Activated gamma-delta T cell (primary cell): ENCODE measurements around the gene LRMDA.

Experiments
- DNase-seq: peaks from one replicate; lab custom pipeline; 2025; lab: John Stamatoyannopoulos, UW

The LRMDA gene

DNA sequence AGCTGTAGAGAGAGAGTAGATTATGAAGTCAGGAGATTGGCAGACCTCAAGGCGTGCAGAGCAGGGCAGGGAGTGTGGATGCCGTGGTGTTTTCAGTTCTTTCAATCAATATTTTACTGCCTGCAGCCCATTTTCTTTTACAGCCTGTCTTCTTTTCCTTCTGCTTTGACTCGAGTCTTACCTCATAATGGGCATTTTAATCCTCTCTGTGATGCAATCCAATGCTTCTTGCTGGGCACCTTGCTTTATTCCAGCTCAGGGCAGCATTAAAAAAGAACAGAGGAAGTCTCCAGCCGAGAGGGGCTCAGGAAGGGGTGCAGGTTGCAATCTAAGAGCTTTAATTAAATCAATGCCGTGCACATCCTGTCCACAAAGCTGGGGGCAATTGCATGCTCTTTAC, 839.0 kb downstream of the LRMDA start:
- DNase-seq, result no peak

DNA sequence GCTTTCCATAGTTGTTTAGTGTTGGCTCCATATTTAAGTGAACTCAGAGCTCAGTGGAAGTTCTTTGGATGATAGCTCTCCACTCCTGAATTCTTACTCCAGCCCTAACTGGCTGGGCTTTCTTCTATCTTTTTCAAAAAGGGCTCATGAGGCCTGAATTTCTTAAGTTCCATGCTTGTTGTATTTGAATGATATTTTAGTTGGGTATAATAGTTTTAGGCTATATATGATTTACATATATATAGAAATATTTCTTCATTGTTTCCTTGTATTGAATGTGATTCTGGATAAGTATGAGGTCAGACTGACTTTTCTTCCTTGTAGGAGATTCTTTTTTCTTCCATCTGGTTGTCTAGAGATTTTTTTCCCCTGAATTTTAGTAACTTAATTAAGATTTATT, 843.5 kb downstream of the LRMDA start:
- no peak for DNase-seq

DNA sequence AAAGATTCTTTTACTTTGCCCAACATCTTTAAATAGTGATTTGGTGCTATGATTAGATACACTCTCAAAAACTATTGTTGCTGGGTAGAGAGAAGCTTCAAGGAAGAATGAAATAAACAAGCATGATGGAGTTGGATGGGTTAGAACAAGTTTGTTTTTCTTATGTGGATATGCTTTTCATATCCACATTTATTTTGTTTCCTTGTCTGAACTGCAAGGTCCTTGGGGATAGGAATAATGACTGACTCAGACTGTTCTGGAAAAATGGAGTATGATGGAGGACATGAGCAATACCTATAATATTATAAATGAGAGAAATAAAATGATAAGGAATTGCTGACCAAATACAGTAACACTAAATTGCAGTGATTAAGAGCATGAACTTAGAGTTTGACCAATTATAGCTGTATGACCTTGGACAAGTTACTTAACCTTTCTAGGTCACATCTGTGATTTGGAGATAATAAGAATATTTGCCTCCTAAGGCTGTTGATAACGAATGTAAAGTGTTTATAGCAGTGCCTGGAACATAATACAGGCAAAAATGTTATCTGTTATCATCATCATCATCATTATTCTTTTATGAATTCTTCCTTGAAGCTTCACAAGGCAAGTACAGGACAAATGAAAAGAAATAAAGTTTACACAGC, 847.5 kb downstream of the LRMDA start:
- no peak for DNase-seq

DNA sequence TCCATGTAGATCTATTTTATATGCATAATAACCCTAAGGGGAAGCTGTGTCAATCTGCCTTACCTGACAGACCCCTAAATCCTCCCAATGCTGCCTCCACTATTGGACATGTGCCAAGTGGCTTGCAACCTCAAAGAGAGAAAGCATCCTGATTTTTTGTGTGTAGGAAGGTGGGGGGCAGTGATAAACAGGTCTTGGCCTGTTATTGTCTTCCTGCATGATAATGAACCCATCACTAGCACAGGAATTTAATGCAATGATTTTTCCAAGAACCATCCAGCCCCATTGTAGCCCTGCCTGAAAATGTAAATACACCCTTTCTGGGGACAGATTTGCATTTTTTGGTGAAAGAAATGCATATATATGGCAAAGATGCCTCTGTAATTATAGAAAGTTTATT, 850.2 kb downstream of the LRMDA start:
- DNase-seq, result no peak

DNA sequence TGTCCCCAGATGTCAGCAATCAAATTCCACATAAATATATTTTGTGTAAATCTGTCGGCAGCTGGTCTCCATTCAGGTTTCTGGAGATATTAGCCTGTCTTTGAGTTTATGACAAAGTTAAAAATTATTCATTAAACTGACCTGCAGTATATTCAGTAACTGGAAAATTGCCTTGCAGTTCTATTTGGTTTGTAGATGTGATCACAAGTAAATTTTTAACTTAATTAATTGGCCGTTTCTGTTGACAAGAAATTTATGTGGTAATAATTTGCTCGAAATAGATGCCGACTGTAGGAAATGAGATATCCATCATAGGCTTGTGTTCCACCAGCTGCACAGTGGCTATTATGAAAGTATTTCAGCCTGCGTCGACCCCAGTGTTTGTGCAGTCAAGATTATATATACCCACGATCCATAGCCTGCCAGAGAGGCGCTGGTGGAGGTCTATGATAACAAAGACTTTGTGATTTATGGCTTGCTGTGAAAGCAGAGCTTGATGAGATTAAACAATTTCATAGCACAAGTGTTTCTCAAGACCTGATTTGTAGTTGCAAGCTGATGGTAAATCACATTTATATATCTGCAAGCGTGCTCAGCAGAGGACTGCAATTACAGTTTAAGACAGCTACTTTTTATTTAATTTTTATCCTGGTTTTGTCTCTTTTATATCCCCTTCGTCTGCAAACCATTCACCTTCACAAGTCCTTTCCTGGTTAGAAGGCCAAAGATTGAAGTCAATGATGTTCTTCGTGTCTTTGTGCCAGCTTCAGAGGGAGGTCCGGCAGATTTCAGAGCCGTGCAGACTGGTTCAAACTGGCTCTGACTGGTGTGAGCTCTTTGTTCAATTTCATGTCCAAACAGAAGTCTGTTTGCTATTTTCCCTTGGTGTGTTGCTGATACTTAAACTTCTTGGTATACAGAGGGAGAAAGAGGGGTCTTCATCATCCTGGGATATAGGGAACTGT, 850.9 kb downstream of the LRMDA start:
- DNase-seq, result no peak

DNA sequence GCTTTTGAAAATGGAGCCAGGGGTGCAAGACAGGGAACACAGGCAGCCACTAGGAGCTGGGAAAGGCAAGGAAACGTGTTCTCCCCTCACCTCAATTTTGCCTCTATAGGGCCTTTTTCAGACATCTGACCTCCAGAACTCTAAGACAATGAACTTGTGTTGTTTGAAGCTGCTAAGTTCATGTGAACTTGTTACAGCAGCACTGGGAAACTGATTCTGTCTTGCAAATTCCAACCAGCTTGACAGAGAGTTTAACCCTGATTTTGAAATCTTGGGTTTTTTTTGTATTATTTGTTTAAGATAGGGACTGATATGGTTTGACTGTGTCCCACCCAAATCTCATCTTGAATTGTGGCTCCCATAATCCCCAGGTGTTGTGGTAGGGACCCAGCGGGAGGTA, 852.9 kb downstream of the LRMDA start:
- no peak for DNase-seq

DNA sequence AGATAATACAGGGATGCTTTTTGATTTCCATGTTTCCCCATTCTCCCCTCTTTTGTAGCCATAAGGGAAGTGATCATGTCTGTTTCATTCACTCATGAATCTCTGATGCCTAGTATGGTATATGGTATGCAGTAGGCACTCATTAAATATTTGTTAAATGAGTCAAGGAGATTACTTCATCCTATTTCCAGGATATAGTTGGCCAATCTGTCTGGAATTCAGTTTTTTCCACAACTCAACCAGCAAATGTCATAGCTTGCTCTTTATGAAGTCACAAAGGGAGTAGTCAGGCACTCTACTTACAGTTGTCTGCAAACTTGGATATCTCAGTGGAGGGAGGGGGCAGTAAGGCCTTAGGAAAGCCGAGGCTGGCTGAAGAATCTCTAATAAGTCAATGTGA, 853.6 kb downstream of the LRMDA start:
- no peak for DNase-seq

DNA sequence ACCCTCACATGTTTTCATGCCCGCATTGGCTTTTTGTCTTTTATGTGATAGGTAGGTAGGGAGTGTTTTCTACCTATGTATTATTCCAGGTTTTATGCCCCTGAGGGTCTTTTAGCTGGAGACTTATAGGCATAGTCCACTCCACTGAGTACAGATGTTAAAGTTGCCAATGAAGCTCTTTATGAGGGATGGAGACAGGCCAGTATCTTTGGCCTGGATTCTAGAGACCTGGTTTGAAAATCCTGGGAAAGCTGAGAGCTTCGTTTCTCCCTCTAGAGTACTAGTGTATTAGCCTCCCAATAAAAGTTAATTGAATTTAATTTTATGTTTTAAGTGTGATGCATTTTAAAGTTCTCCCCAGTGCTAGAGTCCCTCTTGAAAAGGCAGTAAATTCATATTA, 854.1 kb downstream of the LRMDA start:
- no peak for DNase-seq

DNA sequence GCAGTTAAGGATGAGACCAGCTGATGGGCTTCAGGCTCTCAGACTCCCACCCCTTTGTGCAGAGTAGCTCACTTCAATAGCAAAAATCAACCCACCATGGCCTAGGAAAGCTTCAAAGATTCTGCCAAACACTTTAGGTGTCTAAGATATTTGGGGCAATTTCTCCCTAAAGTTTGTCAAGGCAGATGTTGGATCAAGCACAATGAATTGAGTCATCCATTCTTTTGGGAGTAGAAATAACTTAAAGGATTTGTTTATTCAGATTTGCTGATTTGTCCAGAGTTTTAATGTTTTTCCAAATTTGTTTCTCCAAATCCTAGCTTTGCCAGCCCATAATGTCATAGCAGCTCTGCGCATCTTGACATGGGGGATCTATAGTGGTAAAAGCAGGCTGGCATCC, 855.1 kb downstream of the LRMDA start:
- DNase-seq, result no peak

DNA sequence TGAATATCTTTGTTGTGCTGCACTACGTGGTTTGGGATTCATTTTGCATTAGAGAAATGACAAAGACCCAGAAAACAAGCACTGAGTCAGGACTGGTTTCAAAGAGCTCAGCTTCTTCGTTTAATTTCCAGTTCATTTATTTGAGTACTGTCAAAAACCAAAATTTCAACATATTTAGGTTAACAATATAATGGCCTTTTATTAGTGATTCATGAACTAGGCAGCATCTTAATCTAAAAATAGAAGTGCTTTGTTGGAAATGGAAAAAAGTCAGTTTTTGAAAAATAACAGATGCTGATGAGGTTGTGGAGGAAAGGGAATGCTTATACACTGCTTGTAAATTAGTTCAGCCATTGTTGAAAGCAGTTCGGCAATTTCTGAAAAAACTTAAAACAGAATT, 856.4 kb downstream of the LRMDA start:
- DNase-seq, result no peak

DNA sequence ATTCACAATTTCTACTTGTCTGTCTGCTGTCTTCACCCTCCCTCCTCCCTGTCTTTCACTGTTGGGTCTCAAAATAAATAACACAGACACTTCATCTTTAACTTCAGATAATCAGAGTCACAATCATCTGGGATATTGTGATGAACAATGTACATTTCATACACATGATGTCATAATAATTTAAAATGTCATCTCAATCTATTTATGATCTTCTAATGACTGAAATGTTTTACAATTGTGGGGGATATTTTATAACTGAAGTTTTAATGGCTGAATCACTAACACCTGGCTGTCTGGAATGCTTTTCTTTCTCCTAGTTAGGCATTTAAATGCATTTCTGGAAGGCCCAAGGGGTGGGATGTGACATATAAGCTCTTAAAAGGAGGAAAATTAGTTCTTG, 859.8 kb downstream of the LRMDA start:
- DNase-seq, result no peak

DNA sequence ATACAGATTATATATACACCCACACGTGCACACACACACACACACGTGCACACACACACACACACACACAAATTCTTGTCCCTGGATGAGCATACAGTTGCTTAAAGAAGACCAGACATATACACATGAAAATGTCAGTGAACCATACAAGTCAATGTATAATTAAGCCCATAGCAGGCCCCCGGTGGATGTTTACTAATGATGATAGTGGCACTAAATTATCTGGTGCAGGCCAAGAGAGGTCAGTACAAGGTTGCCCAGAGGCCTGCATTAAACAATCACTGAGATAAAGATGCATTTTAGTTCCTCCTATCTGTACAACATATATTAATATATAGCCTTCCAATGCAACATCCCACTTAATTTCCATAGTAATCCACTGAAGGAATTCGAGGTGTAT, 860.5 kb downstream of the LRMDA start:
- no peak for DNase-seq

DNA sequence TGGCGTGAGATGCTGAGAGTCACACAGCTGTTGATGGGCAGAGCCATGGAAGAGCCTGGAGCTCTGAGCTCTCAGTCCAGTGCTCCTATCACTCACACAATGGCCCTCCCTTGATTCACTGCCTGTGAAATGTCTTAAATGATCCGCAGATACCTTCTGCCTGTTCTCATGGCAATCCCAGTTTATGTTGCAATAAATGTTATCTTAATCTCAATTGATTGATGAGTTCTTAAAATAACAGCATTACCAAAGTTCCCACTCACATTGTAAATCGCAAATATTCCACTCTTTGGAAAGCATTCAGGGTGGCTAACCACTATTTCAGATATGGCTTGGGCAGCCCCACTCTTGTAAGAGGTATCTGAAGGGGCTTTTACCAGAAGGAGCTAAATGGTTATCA, 865.5 kb downstream of the LRMDA start:
- DNase-seq, result no peak

DNA sequence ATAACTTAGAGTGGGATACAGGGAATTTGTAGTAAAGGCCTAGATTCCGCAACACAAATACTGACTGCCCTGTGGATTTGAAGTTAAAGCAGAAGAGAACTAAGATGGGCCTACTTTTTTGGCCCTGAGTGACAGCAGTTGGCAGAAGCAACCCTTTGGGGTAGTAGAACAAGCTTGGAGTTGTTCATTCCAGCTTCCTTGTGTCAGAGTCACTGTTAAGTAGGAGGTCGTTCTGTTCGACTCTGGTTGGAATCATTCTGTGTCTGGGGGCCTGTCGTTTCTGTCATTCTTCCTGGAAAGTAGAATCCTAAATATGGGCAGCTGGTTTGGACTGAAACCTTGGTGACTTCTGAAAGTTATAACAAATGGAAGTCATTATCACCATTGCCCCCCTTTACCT, 865.9 kb downstream of the LRMDA start:
- no peak for DNase-seq

DNA sequence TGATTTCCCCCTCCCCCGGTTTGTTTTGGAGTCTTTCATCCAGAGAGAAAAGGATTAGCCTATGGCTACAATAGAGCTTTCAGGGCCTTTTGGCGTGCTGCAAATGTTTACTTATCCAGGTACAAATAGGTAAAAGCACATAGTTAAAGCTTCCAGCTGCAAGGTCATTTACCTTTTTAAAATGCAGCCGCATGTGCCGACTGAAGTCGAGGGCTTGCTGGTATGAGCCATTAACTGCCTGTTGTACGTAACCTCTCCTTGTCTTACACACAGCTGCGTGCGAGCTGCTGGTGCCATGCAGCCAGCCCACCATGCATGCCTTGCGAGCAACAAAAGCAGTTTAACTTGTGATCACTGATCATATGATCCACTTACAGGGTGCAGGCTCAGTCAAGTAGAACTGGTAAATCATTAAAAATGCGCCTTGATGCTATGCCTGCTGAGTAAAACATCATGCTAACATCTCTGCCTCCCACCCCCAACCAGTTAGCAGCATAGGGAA, 866.4 kb downstream of the LRMDA start:
- DNase-seq, result no peak

DNA sequence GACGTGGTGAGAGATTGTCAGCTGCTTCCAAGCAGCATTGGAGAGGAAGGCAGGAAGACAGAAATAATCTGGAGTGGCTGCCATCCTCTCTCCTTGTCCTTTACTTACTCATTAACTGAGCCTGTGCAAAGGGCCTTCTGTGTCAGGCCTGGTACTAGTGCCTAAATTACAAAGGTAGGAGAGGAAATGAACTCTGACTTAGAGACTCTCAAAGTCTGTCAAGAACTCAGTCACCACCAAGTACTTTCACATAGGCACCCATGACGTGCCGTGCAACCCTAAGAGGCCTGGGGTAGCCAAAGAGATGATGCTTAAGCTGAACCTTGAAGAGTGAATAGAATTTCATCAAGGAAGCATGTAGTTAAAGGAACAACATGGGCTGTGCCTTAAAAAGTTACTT, 866.9 kb downstream of the LRMDA start:
- no peak for DNase-seq

DNA sequence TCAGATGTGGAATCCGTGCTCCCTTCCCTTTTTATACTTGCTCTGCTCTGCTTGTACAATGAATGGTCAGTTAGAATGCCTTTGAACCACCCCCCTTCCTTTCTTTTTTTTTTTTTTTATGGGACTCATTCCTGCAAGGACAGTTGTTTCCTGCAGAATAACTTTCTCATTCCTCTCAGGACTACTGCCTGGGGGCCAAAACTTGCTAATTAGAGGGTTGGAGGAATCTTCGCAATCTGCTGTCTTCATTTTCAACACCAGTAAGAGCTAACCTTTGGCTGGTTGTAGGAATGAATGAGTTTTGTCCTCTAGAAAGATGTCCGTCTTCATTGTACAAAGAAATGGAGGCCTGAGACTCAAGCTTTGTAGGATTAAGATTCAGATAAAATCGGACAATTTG, 868.1 kb downstream of the LRMDA start:
- no peak for DNase-seq

DNA sequence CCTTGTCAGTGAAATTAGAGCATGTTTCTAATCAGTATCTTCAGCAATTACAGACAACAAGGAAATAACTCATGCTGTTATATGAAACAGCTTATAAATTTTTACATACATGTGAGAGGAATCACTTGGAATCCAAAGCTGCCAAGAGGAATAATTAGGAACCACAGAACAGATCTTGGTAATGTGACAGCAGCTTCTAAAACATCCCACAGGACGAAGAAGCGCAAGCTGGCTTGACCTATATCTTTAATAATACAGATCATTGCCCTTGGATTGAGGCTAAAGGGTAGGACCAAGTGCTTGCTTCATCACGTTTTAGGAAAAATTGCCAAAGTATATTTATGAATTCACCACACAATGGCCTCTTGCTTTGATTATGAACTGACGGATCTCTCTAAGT, 869.8 kb downstream of the LRMDA start:
- DNase-seq, result no peak

DNA sequence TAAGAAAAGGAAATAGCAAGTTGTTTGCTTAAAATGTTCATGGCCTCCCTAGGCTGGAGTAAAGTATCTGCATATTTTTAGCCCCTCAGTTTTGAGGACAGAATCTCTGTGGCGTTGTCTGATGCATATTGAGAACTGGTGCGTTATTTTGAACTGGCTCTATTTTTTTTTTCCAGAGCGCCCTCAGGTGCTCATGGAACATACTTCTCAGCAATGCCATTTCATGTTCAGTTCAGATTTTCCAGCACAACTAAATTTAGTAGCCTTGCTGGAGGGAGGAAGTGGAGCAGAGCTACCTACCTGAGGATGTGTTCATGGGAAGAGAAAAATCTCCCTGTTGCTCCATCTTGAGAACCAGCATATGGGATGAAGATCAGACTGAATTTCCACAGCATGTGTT, 870.5 kb downstream of the LRMDA start:
- DNase-seq, result no peak

DNA sequence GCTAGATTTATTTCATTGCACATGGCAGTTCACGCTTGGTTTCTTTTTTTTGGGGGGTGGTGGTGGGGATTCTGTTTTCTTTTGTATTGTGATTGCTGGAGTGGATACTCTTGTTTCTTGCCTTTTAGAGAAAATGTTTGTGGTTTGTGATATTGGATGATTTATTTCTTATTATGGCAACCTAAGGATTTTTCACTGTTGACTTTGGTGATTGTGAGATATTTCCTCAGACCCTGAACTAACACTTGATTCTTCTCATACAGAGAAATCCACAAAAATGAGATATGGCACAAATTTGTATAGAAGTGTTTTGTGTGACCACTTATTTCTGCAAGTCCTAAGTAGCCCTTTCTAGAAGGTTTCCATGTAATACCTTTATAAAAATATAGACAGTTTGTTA, 871.1 kb downstream of the LRMDA start:
- DNase-seq, result no peak

DNA sequence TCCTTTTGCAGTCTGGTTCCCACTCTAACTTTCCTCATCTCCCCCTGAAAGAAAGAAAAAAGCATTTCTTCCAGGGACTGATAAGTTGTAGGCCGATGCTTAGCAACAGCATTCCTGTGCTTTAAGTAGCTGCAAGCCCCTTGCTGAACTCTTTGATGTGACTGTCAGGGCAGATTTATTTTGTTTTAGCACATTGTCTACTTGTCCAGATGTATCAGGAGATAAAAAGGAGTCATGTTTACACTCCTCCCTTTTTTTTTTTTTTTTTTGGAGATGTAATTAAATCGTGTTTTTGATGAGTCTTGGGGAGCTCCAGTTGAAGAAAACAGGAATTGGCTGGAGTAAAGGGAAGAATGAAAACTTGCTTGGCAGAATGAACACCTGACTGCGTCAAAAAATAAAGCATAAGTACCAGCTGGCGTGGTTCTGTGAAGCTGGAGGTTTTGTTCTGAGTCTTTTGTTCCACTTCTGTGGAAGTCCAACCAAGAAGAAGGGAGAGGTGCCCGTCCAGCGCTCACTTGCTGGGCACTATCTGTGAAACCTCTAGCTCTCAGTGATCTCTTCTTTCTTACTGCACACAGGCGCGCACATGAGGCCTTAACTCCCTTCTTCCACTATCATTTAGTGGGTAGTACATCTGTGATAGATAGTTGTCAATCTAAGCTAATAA, 871.7 kb downstream of the LRMDA start:
- DNase-seq, result no peak

DNA sequence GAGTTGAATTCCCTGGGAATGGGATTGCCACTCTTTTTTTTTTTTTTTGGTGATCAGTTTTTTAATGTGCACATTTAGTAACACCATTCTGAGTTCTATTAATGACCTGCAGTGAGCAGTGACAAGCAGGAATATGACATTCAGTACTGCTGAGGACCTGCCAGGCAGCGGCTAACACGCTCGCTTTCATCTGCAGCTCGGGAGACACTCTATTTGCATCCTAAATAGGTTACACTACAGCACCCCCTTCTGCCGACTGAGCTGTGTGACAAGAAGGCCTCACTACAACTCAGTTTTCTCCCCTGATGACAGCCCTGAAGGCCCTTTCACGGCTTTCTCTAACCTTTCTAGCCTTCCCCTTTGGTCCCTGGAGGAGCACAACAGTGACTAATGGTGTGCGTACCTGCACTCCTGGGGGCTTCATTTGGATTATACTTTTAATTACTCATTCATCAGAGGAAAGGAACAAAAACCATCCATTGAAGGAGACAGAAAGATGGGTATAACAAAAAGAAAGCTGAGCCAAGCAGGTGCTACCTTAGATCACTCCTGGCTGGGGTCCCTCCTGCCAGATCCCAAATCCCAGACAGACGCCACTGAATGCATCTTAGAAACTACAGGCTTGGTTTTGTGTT, 872.4 kb downstream of the LRMDA start:
- DNase-seq, result no peak
